NCI-H2227 treated with DMSO at 0.1 percent for 48 hours (cell line): ENCODE data around the gene PSME3IP1.

Source experiments
- DNase-seq: peaks from one replicate; lab custom pipeline; 2025; lab: John Stamatoyannopoulos, UW

Gene PSME3IP1

GRCh38 chr16:57167538-57167937 lies 18.3 kb downstream of the PSME3IP1 start:
- DNase-seq = no peak

GRCh38 chr16:57166951-57167350 lies 18.9 kb downstream of the PSME3IP1 start:
- DNase-seq = no peak

GRCh38 chr16:57166451-57166850 lies 19.4 kb downstream of the PSME3IP1 start:
- no peak for DNase-seq

- DNase-seq = no peak
Observed at GRCh38 chr16:57165938-57166337, 19.9 kb downstream of the PSME3IP1 start.

- DNase-seq = no peak
Observed at GRCh38 chr16:57165483-57165882, 20.4 kb downstream of the PSME3IP1 start.

- DNase-seq = no peak
Observed at GRCh38 chr16:57163842-57164241, 22.0 kb downstream of the PSME3IP1 start.

GRCh38 chr16:57159447-57159846 lies 26.4 kb downstream of the PSME3IP1 start:
- DNase-seq = no peak

- no peak for DNase-seq
Observed at GRCh38 chr16:57157533-57157932, 28.3 kb downstream of the PSME3IP1 start.

GRCh38 chr16:57156351-57156703 lies 29.5 kb downstream of the PSME3IP1 start:
- DNase-seq = no peak

- DNase-seq = no peak
Observed at GRCh38 chr16:57155702-57156350, 30.0 kb downstream of the PSME3IP1 start.

- DNase-seq = no peak
Observed at GRCh38 chr16:57153841-57154240, 32.0 kb downstream of the PSME3IP1 start.

- DNase-seq = no peak
Observed at GRCh38 chr16:57152096-57153093, 33.4 kb downstream of the PSME3IP1 start.

GRCh38 chr16:57151369-57151768 lies 34.5 kb downstream of the PSME3IP1 start:
- no peak for DNase-seq

GRCh38 chr16:57150682-57151330 lies 35.0 kb downstream of the PSME3IP1 start:
- no peak for DNase-seq

GRCh38 chr16:57149391-57149790 lies 36.4 kb downstream of the PSME3IP1 start:
- DNase-seq = no peak

GRCh38 chr16:57148481-57148880 lies 37.4 kb downstream of the PSME3IP1 start:
- DNase-seq = no peak

- no peak for DNase-seq
Observed at GRCh38 chr16:57147381-57148221, 38.2 kb downstream of the PSME3IP1 start.

GRCh38 chr16:57146735-57147134 lies 39.1 kb downstream of the PSME3IP1 start:
- no peak for DNase-seq

GRCh38 chr16:57146040-57146647 lies 39.7 kb downstream of the PSME3IP1 start:
- DNase-seq = no peak

GRCh38 chr16:57145046-57146021 lies 40.5 kb downstream of the PSME3IP1 start:
- no peak for DNase-seq
